A549 (cell line): Measurements from ENCODE around the gene RBL2. TPM values are rescaled to one million over a fixed set of nuclear protein-coding genes. Genes with fewer than 3 reads are reported as not detected.
"Not testable (repeated sequence)": the region's sequence is repeated elsewhere in the genome, so short reads cannot be mapped to it uniquely, and the experiment has no call there.

Experiments
- ATAC-seq, 2 experiments: fragments of 200-7000 bp in 1 of 2; fragments of >200 bp in 1 of 2; cut with Nextera tagmentation in 1 of 2; cut with Tn5 transposase in 1 of 2; 3 replicates each; pipeline versions ENCODE4 v1.8.0 to v1.9.1; 2018 to 2020; ENCODE audit warnings: mild to moderate bottlenecking in 1 of 2, moderate library complexity in 1 of 2
- CTCF ChIA-PET: fragments of 300-600 bp; sonication (Branson Sonifier 250); formaldehyde crosslinking; extraction: SDS; loops from one replicate; lab custom pipeline; 2021; ENCODE audit warnings: antibody characterized with exemption, inconsistent platforms; lab: Yijun Ruan, JAX
- POLR2A ChIA-PET: fragments of 350-600 bp; formaldehyde crosslinking; extraction: SDS; loops from one replicate; lab custom pipeline; 2021; ENCODE audit warnings: antibody characterized with exemption, inconsistent platforms; lab: Yijun Ruan, JAX
- DNase-seq, 2 experiments: peaks; one replicate each; pipeline versions ENCODE4 v3.0.0 to v3.0.0-alpha.2; 2011 to 2016; ENCODE audit warnings: low read depth in 1 of 2, low spot score in 1 of 2
- FAIRE-seq: peaks from 2 replicates; lab custom pipeline; 2011; peaks lifted over from hg19 to GRCh38; lab: Jason Lieb, UNC
- H3K27ac ChIP-seq, 2 experiments: fragments of >200 bp; sonication (Bioruptor Twin); formaldehyde crosslinking; 3 replicates each; pipeline ENCODE4 v1.5.1; 2016 to 2017
- H3K4me1 ChIP-seq: fragments of >200 bp; sonication (Bioruptor Twin); formaldehyde crosslinking; 3 replicates; pipeline ENCODE4 v1.6.1; 2016
- H3K4me2 ChIP-seq: fragments of >200 bp; sonication (Bioruptor Twin); formaldehyde crosslinking; 3 replicates; pipeline ENCODE4 v1.6.1; 2016
- H3K4me3 ChIP-seq: fragments of >200 bp; sonication (Bioruptor Twin); formaldehyde crosslinking; 3 replicates; pipeline ENCODE4 v1.5.1; 2016
- H3K9me3 ChIP-seq: fragments of >200 bp; sonication (Bioruptor Twin); formaldehyde crosslinking; 3 replicates; pipeline ENCODE4 v1.6.1; 2016
- ZC3H11A ChIP-seq: fragments of 450-650 bp; IDR thresholded peaks from 2 replicates; pipeline ENCODE4 v1.6.1; 2014; ENCODE audit warnings: antibody characterized with exemption, mild to moderate bottlenecking
- WGBS: methylation state at CpG from one replicate; pipeline ENCODE4 v1.1.6; 2017; ENCODE audit errors: missing lambda C conversion rate; 5-methylcytosine and 5-hydroxymethylcytosine counted together
- polyA plus RNA-seq, 4 experiments: library from polyadenylated mRNA; depleted of rRNA in 3 of 4; stranded (reverse); fragments of >200 nt; fragmentation: RNase III in 1 of 4; extraction: RNeasy Plus Mini Kit Qiagen cat#74134 plus additional on column Dnase treatment in 1 of 4; gene quantifications; 2 replicates in 3 of 4; 3 replicates in 1 of 4; pipeline ENCODE4 v1.2.3, GENCODE V29; 2011 to 2017
- small RNA-seq, 6 experiments: library from RNA; depleted of rRNA; stranded (forward); fragments of <200 nt; gene quantifications; one replicate each; pipeline ENCODE3, GENCODE V24; 2012

The RBL2 gene
- polyA plus RNA-seq, 2 of the 4 experiments (the other 2 are of a cell fraction) = 17.2 to 45.0 TPM

- FAIRE-seq, H3K4me1 ChIP-seq, H3K4me2 ChIP-seq, ATAC-seq, DNase-seq, H3K27ac ChIP-seq, H3K4me3 ChIP-seq, POLR2A ChIA-PET, H3K9me3 ChIP-seq: not testable (repeated sequence)
- TF ChIP-seq ZC3H11A = 0 out of 2 replicates have a peak, but pooled peaks have one; percentile 12
- CTCF ChIA-PET = interaction anchor here (0.6 kb wide), 1 partner anchor 18 kb away, joined by 3 read pairs; no protein-coding TSS in a partner anchor
- whole genome bisulfite sequencing = 69% methylated on average over 13 of the region's 13 CpGs
Observed at GRCh38 chr16:53539759-53540718, 105.8 kb downstream of the RBL2 start.

Small RNA genes within 50 kb of the gene (small RNA-seq; reads per million reads assigned to genes)
- gene RNU6-1153P = 0 reads per million in 6 experiments

Other genes starting within 250 kb of the RBL2 start
- gene AKTIP, start 68.7 kb downstream of the RBL2 start, polyA plus RNA-seq (2011; rRNA removed) = 48.4 and 58.4 TPM in 2 replicates
- gene AKTIP, start 68.7 kb downstream of the RBL2 start, polyA plus RNA-seq (2017; fragmentation: RNase III; extraction: RNeasy Plus Mini Kit Qiagen cat#74134 plus additional on column Dnase treatment) = 20.8 to 21.3 TPM (median 21.0 TPM) in 3 replicates